HEK293 (cell line): Measurements from ENCODE around the gene HECTD3.

ENCODE experiments used
- CTCF ChIA-PET: fragments of 350-600 bp; formaldehyde crosslinking; extraction: SDS; loops from one replicate; lab custom pipeline; 2021; ENCODE audit warnings: antibody characterized with exemption; lab: Yijun Ruan, JAX
- POLR2A ChIA-PET: fragments of 300-600 bp; formaldehyde crosslinking; extraction: SDS; loops from one replicate; lab custom pipeline; 2020; ENCODE audit warnings: antibody characterized with exemption, inconsistent platforms; lab: Yijun Ruan, JAX
- H3K27ac ChIP-seq: fragments of 200-500 bp; sonication (Bioruptor generic); 2 replicates; pipeline ENCODE4 v1.5.1; 2014; ENCODE audit warnings: low read depth, low read length, control low read depth, inconsistent platforms; ENCODE audit errors: extremely low read depth
- H3K36me3 ChIP-seq, 2 experiments: fragments of 200-500 bp in 1 of 2; sonication (Bioruptor generic) in 1 of 2; 1 replicate in 1 of 2; 2 replicates in 1 of 2; pipeline ENCODE4 v1.5.1; 2014 to 2017; ENCODE audit warnings: inconsistent platforms in 2 of 2, low read length in 2 of 2; ENCODE audit not compliant: control insufficient read depth in 2 of 2, insufficient read depth in 1 of 2
- H3K4me1 ChIP-seq: fragments of 200-500 bp; sonication (Bioruptor generic); 2 replicates; pipeline ENCODE4 v1.5.1; 2014; ENCODE audit warnings: mild to moderate bottlenecking, low read length, inconsistent platforms; ENCODE audit not compliant: control insufficient read depth, insufficient read depth
- H3K4me3 ChIP-seq: 2 replicates; pipeline ENCODE4 v1.5.1; 2011; ENCODE audit warnings: low read depth, mild to moderate bottlenecking, control low read depth, low read length, moderate library complexity
- H3K9me3 ChIP-seq: fragments of 200-500 bp; sonication (Bioruptor generic); 2 replicates; pipeline ENCODE4 v1.5.1; 2014; ENCODE audit warnings: low read depth, low read length, inconsistent platforms; ENCODE audit not compliant: control insufficient read depth, insufficient read depth
- GLI2 ChIP-seq: fragments of 450-650 bp; formaldehyde crosslinking; IDR thresholded peaks from 2 replicates; pipeline ENCODE4; 2017; ENCODE audit warnings: missing biosample characterization, missing genetic modification characterization, low read depth, borderline replicate concordance
- HOXD13 ChIP-seq: sonication (generic); formaldehyde crosslinking; IDR thresholded peaks from 2 replicates; pipeline ENCODE4 v1.8.0; 2022; ENCODE audit warnings: missing genetic modification reagents, borderline replicate concordance
- SCRT1 ChIP-seq: fragments of 450-650 bp; formaldehyde crosslinking; IDR thresholded peaks from 2 replicates; pipeline ENCODE4 v1.5.1; 2016; ENCODE audit warnings: missing biosample characterization, missing genetic modification characterization, borderline replicate concordance
- SCRT2 ChIP-seq: fragments of 450-650 bp; formaldehyde crosslinking; IDR thresholded peaks from 2 replicates; pipeline ENCODE4 v1.5.1; 2016; ENCODE audit warnings: missing biosample characterization, missing genetic modification characterization
- WT1 ChIP-seq: fragments of 450-650 bp; formaldehyde crosslinking; IDR thresholded peaks from 2 replicates; pipeline ENCODE4 v1.5.1; 2016; ENCODE audit warnings: missing biosample characterization, missing genetic modification characterization
- ZNF114 ChIP-seq: fragments of 450-650 bp; formaldehyde crosslinking; IDR thresholded peaks from 2 replicates; pipeline ENCODE4 v1.5.0; 2017; ENCODE audit warnings: missing biosample characterization, missing genetic modification characterization
- ZNF16 ChIP-seq: fragments of 450-650 bp; formaldehyde crosslinking; IDR thresholded peaks from 2 replicates; pipeline ENCODE4 v1.5.1; 2016; ENCODE audit warnings: low read depth, missing biosample characterization, missing genetic modification characterization
- ZNF174 ChIP-seq: fragments of 450-650 bp; formaldehyde crosslinking; IDR thresholded peaks from 2 replicates; pipeline ENCODE4 v1.5.0; 2017; ENCODE audit warnings: missing biosample characterization, mild to moderate bottlenecking, missing genetic modification characterization
- ZNF175 ChIP-seq: fragments of 450-650 bp; formaldehyde crosslinking; IDR thresholded peaks from 2 replicates; pipeline ENCODE4 v1.5.1; 2016; ENCODE audit warnings: missing biosample characterization, missing genetic modification characterization
- ZNF514 ChIP-seq: fragments of 450-650 bp; formaldehyde crosslinking; IDR thresholded peaks from 2 replicates; pipeline ENCODE4 v1.5.1; 2016; ENCODE audit warnings: missing biosample characterization, missing genetic modification characterization
- ZNF549 ChIP-seq: fragments of 450-650 bp; IDR thresholded peaks from 2 replicates; pipeline ENCODE4 v1.5.1; 2018; ENCODE audit warnings: missing biosample characterization, missing genetic modification characterization, mild to moderate bottlenecking, inconsistent platforms, moderate library complexity
- ZNF670 ChIP-seq: fragments of 450-650 bp; formaldehyde crosslinking; IDR thresholded peaks from 2 replicates; pipeline ENCODE4 v1.5.1; 2016; ENCODE audit warnings: missing biosample characterization, missing genetic modification characterization, low read depth
- ZNF792 ChIP-seq: fragments of 450-650 bp; formaldehyde crosslinking; IDR thresholded peaks from 2 replicates; pipeline ENCODE4 v1.5.1; 2016; ENCODE audit warnings: missing biosample characterization, missing genetic modification characterization
- TF ChIP-seq, protein P1 (sequence below): fragments of 450-650 bp; formaldehyde crosslinking; IDR thresholded peaks from 2 replicates; pipeline ENCODE4 v1.5.1; 2016; ENCODE audit warnings: missing biosample characterization, missing genetic modification characterization, borderline replicate concordance
- TF ChIP-seq, protein P2 (sequence below): fragments of 450-650 bp; formaldehyde crosslinking; conservative IDR thresholded peaks from 2 replicates; pipeline ENCODE4 v1.5.1; 2016; ENCODE audit warnings: low read depth, missing biosample characterization, missing genetic modification characterization
- TF ChIP-seq, protein P3 (sequence below): fragments of 450-650 bp; formaldehyde crosslinking; IDR thresholded peaks from 2 replicates; pipeline ENCODE4 v1.5.1; 2017; ENCODE audit warnings: missing biosample characterization, missing genetic modification characterization

HECTD3 gene

DNA sequence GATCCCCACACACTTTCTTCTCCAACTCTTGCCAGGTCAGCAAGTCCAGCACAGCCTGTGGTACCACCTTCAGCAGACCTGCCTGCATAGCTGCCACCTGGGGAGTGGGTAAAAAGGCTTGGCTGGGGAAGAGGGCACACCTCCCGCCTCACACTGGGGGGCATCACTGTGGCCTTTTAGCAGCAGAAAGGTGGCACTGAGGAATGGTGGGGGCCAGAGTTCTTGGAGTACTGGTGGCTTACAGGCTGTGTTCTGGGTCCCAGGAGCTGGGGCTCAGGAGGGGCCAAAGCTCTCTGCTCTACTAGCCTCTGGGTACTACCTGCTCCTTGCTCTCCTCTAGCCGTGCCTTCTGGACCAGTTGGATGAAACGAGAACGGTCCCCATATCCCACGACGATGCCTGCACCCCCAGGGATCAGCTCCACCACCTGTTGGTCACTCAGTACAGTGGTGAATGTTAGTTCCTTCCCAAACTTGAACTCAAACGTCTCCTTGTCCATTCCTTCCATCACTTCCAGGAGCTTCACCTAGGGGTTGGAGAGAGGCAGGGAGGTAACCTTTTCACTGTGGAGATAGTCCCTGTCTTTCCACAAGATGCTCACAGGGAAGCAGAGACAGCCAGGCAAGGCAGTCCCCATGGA lies 6.7 kb downstream of the HECTD3 start:
- H3K4me1 ChIP-seq = no peaks in the 10 kb centered on the region
- H3K27ac ChIP-seq = no peak overlapping the region
- TF ChIP-seq ZNF114 (tag by site-specific recombination) (no peak), SCRT1 (tag by site-specific recombination) (peak; percentile 83), ZNF16 (no peak), HOXD13 (no peak), SCRT2 (tag by site-specific recombination) (peak; percentile 89), ZNF792 (tag by site-specific recombination) (no peak), ZNF174 (tag by site-specific recombination) (no peak)
- TF ChIP-seq, protein P1, sequence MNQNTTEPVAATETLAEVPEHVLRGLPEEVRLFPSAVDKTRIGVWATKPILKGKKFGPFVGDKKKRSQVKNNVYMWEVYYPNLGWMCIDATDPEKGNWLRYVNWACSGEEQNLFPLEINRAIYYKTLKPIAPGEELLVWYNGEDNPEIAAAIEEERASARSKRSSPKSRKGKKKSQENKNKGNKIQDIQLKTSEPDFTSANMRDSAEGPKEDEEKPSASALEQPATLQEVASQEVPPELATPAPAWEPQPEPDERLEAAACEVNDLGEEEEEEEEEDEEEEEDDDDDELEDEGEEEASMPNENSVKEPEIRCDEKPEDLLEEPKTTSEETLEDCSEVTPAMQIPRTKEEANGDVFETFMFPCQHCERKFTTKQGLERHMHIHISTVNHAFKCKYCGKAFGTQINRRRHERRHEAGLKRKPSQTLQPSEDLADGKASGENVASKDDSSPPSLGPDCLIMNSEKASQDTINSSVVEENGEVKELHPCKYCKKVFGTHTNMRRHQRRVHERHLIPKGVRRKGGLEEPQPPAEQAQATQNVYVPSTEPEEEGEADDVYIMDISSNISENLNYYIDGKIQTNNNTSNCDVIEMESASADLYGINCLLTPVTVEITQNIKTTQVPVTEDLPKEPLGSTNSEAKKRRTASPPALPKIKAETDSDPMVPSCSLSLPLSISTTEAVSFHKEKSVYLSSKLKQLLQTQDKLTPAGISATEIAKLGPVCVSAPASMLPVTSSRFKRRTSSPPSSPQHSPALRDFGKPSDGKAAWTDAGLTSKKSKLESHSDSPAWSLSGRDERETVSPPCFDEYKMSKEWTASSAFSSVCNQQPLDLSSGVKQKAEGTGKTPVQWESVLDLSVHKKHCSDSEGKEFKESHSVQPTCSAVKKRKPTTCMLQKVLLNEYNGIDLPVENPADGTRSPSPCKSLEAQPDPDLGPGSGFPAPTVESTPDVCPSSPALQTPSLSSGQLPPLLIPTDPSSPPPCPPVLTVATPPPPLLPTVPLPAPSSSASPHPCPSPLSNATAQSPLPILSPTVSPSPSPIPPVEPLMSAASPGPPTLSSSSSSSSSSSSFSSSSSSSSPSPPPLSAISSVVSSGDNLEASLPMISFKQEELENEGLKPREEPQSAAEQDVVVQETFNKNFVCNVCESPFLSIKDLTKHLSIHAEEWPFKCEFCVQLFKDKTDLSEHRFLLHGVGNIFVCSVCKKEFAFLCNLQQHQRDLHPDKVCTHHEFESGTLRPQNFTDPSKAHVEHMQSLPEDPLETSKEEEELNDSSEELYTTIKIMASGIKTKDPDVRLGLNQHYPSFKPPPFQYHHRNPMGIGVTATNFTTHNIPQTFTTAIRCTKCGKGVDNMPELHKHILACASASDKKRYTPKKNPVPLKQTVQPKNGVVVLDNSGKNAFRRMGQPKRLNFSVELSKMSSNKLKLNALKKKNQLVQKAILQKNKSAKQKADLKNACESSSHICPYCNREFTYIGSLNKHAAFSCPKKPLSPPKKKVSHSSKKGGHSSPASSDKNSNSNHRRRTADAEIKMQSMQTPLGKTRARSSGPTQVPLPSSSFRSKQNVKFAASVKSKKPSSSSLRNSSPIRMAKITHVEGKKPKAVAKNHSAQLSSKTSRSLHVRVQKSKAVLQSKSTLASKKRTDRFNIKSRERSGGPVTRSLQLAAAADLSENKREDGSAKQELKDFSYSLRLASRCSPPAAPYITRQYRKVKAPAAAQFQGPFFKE (tag by site-specific recombination) = no peak
- TF ChIP-seq, protein P2, sequence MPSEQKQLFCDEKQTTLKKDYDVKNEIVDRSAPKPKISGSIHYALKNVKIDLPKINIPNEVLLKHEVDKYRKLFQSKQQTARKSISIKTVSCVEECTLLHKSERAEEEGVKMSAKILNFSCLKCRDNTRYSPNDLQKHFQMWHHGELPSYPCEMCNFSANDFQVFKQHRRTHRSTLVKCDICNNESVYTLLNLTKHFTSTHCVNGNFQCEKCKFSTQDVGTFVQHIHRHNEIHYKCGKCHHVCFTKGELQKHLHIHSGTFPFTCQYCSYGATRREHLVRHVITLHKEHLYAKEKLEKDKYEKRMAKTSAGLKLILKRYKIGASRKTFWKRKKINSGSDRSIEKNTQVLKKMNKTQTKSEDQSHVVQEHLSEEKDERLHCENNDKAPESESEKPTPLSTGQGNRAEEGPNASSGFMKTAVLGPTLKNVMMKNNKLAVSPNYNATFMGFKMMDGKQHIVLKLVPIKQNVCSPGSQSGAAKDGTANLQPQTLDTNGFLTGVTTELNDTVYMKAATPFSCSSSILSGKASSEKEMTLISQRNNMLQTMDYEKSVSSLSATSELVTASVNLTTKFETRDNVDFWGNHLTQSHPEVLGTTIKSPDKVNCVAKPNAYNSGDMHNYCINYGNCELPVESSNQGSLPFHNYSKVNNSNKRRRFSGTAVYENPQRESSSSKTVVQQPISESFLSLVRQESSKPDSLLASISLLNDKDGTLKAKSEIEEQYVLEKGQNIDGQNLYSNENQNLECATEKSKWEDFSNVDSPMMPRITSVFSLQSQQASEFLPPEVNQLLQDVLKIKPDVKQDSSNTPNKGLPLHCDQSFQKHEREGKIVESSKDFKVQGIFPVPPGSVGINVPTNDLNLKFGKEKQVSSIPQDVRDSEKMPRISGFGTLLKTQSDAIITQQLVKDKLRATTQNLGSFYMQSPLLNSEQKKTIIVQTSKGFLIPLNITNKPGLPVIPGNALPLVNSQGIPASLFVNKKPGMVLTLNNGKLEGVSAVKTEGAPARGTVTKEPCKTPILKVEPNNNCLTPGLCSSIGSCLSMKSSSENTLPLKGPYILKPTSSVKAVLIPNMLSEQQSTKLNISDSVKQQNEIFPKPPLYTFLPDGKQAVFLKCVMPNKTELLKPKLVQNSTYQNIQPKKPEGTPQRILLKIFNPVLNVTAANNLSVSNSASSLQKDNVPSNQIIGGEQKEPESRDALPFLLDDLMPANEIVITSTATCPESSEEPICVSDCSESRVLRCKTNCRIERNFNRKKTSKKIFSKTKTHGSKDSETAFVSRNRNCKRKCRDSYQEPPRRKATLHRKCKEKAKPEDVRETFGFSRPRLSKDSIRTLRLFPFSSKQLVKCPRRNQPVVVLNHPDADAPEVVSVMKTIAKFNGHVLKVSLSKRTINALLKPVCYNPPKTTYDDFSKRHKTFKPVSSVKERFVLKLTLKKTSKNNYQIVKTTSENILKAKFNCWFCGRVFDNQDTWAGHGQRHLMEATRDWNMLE = no peak
- H3K36me3 ChIP-seq = peaks cover 0 to 75% of the 10 kb centered on the region in 2 experiments; a peak in 1 of 3 replicates
- no peaks in the 10 kb centered on the region for H3K9me3 ChIP-seq
- CTCF ChIA-PET = interaction anchor here (1.0 to 1.5 kb wide), 2 partner anchors 169 to 275 kb away, joined by 3 read pairs; no protein-coding TSS in a partner anchor
- H3K4me3 ChIP-seq = no peak overlapping the region
- POLR2A ChIA-PET = interaction anchor here (0.5 to 2.4 kb wide), 4 partner anchors 18 to 229 kb away, joined by 3 to 5 read pairs (median 3); partner anchors contain the start of gene EIF2B3

DNA sequence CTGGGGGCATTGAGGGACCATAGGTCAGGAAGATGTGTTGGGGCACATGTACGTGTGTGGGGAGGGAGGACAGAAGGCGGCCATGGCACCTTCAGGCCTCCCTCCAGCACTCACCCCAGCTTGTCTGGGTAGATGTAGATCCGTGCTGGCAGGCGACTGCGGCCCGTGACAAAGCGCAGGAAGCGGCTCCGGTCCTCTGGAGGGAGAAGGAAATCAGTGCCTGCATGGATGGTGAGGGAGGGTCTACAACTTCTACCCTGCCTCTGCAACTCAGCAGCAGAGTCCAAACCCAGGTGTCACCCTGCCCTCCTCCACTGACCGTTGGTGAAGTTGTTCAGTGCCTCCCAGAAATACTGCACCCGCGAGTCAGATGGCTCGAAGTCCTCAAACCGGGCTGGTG lies 7.4 kb downstream of the HECTD3 start:
- TF ChIP-seq ZNF514 (tag by site-specific recombination) = no peak
- TF ChIP-seq, protein P3, sequence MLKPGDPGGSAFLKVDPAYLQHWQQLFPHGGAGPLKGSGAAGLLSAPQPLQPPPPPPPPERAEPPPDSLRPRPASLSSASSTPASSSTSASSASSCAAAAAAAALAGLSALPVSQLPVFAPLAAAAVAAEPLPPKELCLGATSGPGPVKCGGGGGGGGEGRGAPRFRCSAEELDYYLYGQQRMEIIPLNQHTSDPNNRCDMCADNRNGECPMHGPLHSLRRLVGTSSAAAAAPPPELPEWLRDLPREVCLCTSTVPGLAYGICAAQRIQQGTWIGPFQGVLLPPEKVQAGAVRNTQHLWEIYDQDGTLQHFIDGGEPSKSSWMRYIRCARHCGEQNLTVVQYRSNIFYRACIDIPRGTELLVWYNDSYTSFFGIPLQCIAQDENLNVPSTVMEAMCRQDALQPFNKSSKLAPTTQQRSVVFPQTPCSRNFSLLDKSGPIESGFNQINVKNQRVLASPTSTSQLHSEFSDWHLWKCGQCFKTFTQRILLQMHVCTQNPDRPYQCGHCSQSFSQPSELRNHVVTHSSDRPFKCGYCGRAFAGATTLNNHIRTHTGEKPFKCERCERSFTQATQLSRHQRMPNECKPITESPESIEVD (tag by site-specific recombination) = no peak
- no peak for TF ChIP-seq ZNF175 (tag by site-specific recombination)
- no peak for TF ChIP-seq WT1 (tag by site-specific recombination)
- no peak for TF ChIP-seq ZNF670 (tag by site-specific recombination)
- TF ChIP-seq ZNF549 (tag by site-specific recombination) = no peak
- no peak for TF ChIP-seq GLI2 (tag by site-specific recombination)
- Histone ChIP-seq H3K9me3 (no peaks in the 10 kb centered on the region), H3K4me3 (no peak overlapping the region), H3K27ac (no peak overlapping the region), H3K36me3 (peaks cover 0 to 68% of the 10 kb centered on the region in 2 experiments; a peak in 1 of 3 replicates), H3K4me1 (no peaks in the 10 kb centered on the region)
- CTCF ChIA-PET = interaction anchor here (1.0 kb wide), 1 partner anchor 168 kb away, joined by 3 read pairs; no protein-coding TSS in a partner anchor
- POLR2A ChIA-PET = interaction anchor here (1.1 to 2.4 kb wide), 3 partner anchors 7 to 203 kb away, joined by 3 to 9 read pairs (median 5); partner anchors contain the start of genes EIF2B3, HECTD3 and UROD
